ENCODE measurements around the gene TEC. TPM values are rescaled to one million over a fixed set of nuclear protein-coding genes. Genes with fewer than 3 reads are reported as not detected.

The TEC gene
- polyA plus RNA-seq, 1 donor from 2014 or later = not detected

DNA sequence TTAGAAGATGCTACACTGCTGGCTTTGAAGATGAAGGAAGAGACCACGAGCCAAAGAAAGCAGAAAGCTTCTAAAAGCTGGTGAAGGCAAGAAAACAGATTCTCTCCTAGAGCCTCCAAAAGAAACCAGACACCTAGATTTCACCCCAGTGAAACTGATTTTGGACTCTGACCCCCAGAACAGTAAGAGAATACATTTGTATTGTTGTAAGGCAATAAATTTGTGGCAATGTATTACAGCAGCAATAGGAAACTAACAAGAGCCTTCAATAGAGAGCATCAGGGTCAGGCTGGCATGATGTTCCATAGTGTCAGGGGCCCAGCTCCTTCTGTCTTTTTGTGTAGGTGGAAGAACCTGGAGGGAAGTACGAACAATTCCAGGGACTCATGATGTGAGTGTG is 6.0 kb upstream of the TEC start:
- no peaks in the 10 kb centered on the region for H3F3A ChIP-seq (ENCODE audit: insufficient read depth, low read length, poor library complexity, severe bottlenecking)
- H3K9me2 ChIP-seq (ENCODE audit: insufficient read depth, low read length) = no peaks in the 10 kb centered on the region
- no peak overlapping the region for H3K27ac ChIP-seq (ENCODE audit: low read length)
- no peak overlapping the region for H3K4me3 ChIP-seq (ENCODE audit: low read length)
- peaks cover 3% of the 10 kb centered on the region for H3K27me3 ChIP-seq (ENCODE audit: insufficient read depth, low read depth, low read length)
- no peak overlapping the region for H3K4me2 ChIP-seq (ENCODE audit: low read length)
- no peaks in the 10 kb centered on the region for H3K36me3 ChIP-seq (ENCODE audit: insufficient read depth, low read length)
- no peak overlapping the region for H3K9ac ChIP-seq (ENCODE audit: low read length)
- H4K20me1 ChIP-seq (ENCODE audit: insufficient read depth) = no peaks in the 10 kb centered on the region
- H3K9me3 ChIP-seq (ENCODE audit: low read length) = no peaks in the 10 kb centered on the region
- no peak for TF ChIP-seq POLR2AphosphoS5 (IDR thresholded peaks at IDR 0.05)
- no peak for TF ChIP-seq EZH2 (IDR thresholded peaks at IDR 0.05; ENCODE audit: borderline replicate concordance, insufficient read depth, low read length, poor library complexity, severe bottlenecking)
- no peak for TF ChIP-seq TAF1 (IDR thresholded peaks at IDR 0.05; ENCODE audit: low read depth)
- no peak for TF ChIP-seq SMC3 (conservative IDR thresholded peaks at IDR 0.05; ENCODE audit: poor library complexity)
- TF ChIP-seq, protein P1, sequence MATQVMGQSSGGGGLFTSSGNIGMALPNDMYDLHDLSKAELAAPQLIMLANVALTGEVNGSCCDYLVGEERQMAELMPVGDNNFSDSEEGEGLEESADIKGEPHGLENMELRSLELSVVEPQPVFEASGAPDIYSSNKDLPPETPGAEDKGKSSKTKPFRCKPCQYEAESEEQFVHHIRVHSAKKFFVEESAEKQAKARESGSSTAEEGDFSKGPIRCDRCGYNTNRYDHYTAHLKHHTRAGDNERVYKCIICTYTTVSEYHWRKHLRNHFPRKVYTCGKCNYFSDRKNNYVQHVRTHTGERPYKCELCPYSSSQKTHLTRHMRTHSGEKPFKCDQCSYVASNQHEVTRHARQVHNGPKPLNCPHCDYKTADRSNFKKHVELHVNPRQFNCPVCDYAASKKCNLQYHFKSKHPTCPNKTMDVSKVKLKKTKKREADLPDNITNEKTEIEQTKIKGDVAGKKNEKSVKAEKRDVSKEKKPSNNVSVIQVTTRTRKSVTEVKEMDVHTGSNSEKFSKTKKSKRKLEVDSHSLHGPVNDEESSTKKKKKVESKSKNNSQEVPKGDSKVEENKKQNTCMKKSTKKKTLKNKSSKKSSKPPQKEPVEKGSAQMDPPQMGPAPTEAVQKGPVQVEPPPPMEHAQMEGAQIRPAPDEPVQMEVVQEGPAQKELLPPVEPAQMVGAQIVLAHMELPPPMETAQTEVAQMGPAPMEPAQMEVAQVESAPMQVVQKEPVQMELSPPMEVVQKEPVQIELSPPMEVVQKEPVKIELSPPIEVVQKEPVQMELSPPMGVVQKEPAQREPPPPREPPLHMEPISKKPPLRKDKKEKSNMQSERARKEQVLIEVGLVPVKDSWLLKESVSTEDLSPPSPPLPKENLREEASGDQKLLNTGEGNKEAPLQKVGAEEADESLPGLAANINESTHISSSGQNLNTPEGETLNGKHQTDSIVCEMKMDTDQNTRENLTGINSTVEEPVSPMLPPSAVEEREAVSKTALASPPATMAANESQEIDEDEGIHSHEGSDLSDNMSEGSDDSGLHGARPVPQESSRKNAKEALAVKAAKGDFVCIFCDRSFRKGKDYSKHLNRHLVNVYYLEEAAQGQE (IDR thresholded peaks at IDR 0.05; ENCODE audit: borderline replicate concordance) = no peak
- no peak for TF ChIP-seq RAD21 (conservative IDR thresholded peaks at IDR 0.05)
- TF ChIP-seq MXI1 (conservative IDR thresholded peaks at IDR 0.05; ENCODE audit: poor library complexity, severe bottlenecking) = no peak
- no peak for TF ChIP-seq EP300 (conservative IDR thresholded peaks at IDR 0.05; ENCODE audit: poor library complexity, severe bottlenecking)
- TF ChIP-seq, protein P2, sequence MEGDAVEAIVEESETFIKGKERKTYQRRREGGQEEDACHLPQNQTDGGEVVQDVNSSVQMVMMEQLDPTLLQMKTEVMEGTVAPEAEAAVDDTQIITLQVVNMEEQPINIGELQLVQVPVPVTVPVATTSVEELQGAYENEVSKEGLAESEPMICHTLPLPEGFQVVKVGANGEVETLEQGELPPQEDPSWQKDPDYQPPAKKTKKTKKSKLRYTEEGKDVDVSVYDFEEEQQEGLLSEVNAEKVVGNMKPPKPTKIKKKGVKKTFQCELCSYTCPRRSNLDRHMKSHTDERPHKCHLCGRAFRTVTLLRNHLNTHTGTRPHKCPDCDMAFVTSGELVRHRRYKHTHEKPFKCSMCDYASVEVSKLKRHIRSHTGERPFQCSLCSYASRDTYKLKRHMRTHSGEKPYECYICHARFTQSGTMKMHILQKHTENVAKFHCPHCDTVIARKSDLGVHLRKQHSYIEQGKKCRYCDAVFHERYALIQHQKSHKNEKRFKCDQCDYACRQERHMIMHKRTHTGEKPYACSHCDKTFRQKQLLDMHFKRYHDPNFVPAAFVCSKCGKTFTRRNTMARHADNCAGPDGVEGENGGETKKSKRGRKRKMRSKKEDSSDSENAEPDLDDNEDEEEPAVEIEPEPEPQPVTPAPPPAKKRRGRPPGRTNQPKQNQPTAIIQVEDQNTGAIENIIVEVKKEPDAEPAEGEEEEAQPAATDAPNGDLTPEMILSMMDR (IDR thresholded peaks at IDR 0.05; ENCODE audit: poor library complexity, severe bottlenecking) = no peak
- H2AFZ ChIP-seq (ENCODE audit: low read depth, low read length) = no peak overlapping the region
- no peaks in the 10 kb centered on the region for H3K79me2 ChIP-seq (replicated peaks; ENCODE audit: insufficient read depth, low read length)

DNA sequence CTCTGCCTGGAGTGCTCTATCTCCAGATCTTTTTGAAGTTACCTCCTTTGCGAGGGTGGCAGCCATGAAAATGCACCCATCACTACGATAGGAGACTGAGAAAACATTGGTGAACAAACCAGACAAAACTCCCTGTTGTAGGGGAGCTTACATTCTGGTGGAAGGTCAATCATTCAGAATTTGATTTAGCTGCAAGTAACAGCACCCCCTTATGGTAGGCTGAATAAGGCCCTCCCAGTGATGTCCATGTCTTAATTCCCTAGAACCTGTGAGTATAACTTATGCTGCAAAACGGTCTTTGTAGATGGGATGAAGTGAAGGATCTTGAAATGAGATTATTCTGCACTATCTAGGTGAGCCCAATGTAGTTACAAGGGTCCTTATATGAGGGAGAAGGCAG is 5.6 kb upstream of the TEC start:
- no peaks in the 10 kb centered on the region for H3K9me2 ChIP-seq (ENCODE audit: insufficient read depth, low read length)
- no peak overlapping the region for H2AFZ ChIP-seq (ENCODE audit: low read depth, low read length)
- H3F3A ChIP-seq (ENCODE audit: insufficient read depth, low read length, poor library complexity, severe bottlenecking) = no peaks in the 10 kb centered on the region
- H3K9ac ChIP-seq (ENCODE audit: low read length) = no peak overlapping the region
- H3K9me3 ChIP-seq (ENCODE audit: low read length) = no peaks in the 10 kb centered on the region
- H3K27ac ChIP-seq (ENCODE audit: low read length) = no peak overlapping the region
- H4K20me1 ChIP-seq (ENCODE audit: insufficient read depth) = no peaks in the 10 kb centered on the region
- no peak overlapping the region for H3K4me3 ChIP-seq (ENCODE audit: low read length)
- TF ChIP-seq POLR2AphosphoS5 (IDR thresholded peaks at IDR 0.05) (no peak), EZH2 (IDR thresholded peaks at IDR 0.05; ENCODE audit: borderline replicate concordance, insufficient read depth, low read length, poor library complexity, severe bottlenecking) (no peak), SMC3 (conservative IDR thresholded peaks at IDR 0.05; ENCODE audit: poor library complexity) (no peak), TAF1 (IDR thresholded peaks at IDR 0.05; ENCODE audit: low read depth) (no peak), RAD21 (conservative IDR thresholded peaks at IDR 0.05) (no peak), EP300 (conservative IDR thresholded peaks at IDR 0.05; ENCODE audit: poor library complexity, severe bottlenecking) (no peak), MXI1 (conservative IDR thresholded peaks at IDR 0.05; ENCODE audit: poor library complexity, severe bottlenecking) (no peak)
- TF ChIP-seq, protein P2 (IDR thresholded peaks at IDR 0.05; ENCODE audit: poor library complexity, severe bottlenecking) = no peak
- TF ChIP-seq, protein P1 (IDR thresholded peaks at IDR 0.05; ENCODE audit: borderline replicate concordance) = no peak
- no peaks in the 10 kb centered on the region for H3K36me3 ChIP-seq (ENCODE audit: insufficient read depth, low read length)
- H3K27me3 ChIP-seq (ENCODE audit: insufficient read depth, low read depth, low read length) = peaks cover 5% of the 10 kb centered on the region
- H3K79me2 ChIP-seq (replicated peaks; ENCODE audit: insufficient read depth, low read length) = no peaks in the 10 kb centered on the region
- no peak overlapping the region for H3K4me2 ChIP-seq (ENCODE audit: low read length)
